Left cardiac atrium (tissue), 4 donors: ENCODE measurements around the gene ZNF319. TPM values are rescaled to one million over a fixed set of nuclear protein-coding genes. Genes with fewer than 3 reads are reported as not detected.

Source experiments
- ATAC-seq, 2 donors: fragments of 200-7000 bp; cut with Tn5 transposase; one replicate each; pipeline ENCODE4 v1.9.1; 2020; ENCODE audit warnings: mild to moderate bottlenecking in 2 of 2, moderate library complexity in 2 of 2
- DNase-seq: peaks from one replicate; pipeline ENCODE4 v3.0.0-alpha.2; 2020
- intact Hi-C, 2 donors: fragments of 100-400 bp; cut with DNase I; formaldehyde crosslinking; loops; one replicate each; pipeline versions ENCODE4 v1.14.1 to v1.15.1; 2022 to 2023
- total RNA-seq, 2 donors: library from RNA; stranded (reverse); fragmentation: NEBNext Ultra II Directional; extraction: Animal tissue kit (Norgen Biotek cat#: 25700); gene quantifications; one replicate each; pipeline ENCODE4 v1.2.1, GENCODE V29; 2021
- donor health status: DM: no; HTN: yes; CAD: no.
- donor health status: DM: no; HTN: yes; CAD: no; lungs with severe emphysema.
- donor health status: DM: yes; HTN: yes; CAD: no.
- donor health status: Dilated cardiomyopathy.

The ZNF319 gene
- total RNA-seq, 2 donors from 2014 or later: 5.9 to 8.1 TPM

- ATAC-seq (peak; percentile 1 to 4), DNase-seq (peak; percentile 47)
- intact Hi-C loops: no loop called here
Observed at GRCh38 chr16:58024486-58025350, 24.2 kb upstream of the ZNF319 start.

GRCh38 chr16:58022601-58023371, 22.3 kb upstream of the ZNF319 start:
- ATAC-seq (peak; percentile 38 to 47), DNase-seq (peak; percentile 87)
- intact Hi-C loops: no loop called here

GRCh38 chr16:58021661-58022551, 21.4 kb upstream of the ZNF319 start:
- ATAC-seq (no peak), DNase-seq (peak; percentile 17)
- intact Hi-C loops: loop anchor here (2.0 kb wide), 1 partner anchor 99 kb away; no protein-coding TSS in a partner anchor

GRCh38 chr16:58020628-58021521, 20.4 kb upstream of the ZNF319 start:
- ATAC-seq: no peak
- peak; percentile 59 for DNase-seq
- intact Hi-C loops: loop anchor here (2.0 kb wide), 1 partner anchor 100 kb away; no protein-coding TSS in a partner anchor

- ATAC-seq: no peak
- intact Hi-C loops: loop anchor here (2.0 kb wide), 1 partner anchor 101 kb away; no protein-coding TSS in a partner anchor
Observed at GRCh38 chr16:58019866-58020538, 19.5 kb upstream of the ZNF319 start.

DNA sequence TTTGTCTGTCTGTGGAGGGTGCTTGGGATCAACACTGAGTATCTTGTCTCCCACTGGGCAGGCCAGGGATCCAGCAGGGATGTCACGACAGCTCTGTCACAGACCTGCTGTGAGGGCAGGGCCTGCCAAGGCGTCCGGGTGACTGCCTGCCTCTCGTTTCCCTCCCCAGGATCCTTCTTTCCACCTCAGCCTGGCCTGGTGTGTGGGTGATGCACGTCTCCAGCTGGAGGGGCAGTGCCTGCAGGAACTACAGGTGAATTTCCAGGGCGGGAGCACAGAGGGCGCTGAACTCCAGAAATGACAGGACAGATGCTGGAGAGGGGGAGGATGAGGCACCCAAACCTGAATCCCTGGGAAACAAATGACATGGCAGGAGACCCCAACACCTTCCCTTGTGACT, 18.3 kb upstream of the ZNF319 start:
- DNase-seq: peak; percentile 4
- intact Hi-C loops: no loop called here
- no peak for ATAC-seq

More at GRCh38 chr16:58019866-58020538, 19.5 kb upstream of the ZNF319 start:
- DNase-seq: peak; percentile 6

GRCh38 chr16:58016840-58017446, 16.5 kb upstream of the ZNF319 start:
- intact Hi-C loops: no loop called here
- ATAC-seq (no peak), DNase-seq (no peak)

GRCh38 chr16:58013201-58013956, 12.9 kb upstream of the ZNF319 start:
- no peak for DNase-seq
- intact Hi-C loops: no loop called here
- no peak for ATAC-seq

- DNase-seq (peak; percentile 9), ATAC-seq (peak in 1 of 2 donors; percentile 53)
- intact Hi-C loops: no loop called here
Observed at GRCh38 chr16:58012481-58012880, 12.0 kb upstream of the ZNF319 start.

DNA sequence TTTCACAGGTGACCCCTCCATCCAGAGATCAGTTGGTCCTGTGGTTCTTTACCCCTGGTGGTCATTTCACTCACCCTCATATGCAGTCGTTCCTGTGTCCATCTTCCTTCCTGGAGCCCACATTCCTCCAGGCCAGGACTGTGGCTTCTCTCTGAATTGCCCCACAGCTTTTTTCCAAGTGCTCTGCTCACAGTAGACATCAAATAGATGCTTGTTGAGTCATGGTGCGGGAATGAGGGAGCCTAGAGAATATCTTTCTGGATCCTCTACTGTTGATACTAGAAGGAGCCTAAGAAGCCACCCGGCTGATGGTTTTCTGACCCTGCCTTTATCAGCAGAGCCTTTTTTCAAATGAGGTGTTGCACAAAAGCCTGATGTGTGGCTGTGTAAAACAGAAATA, 11.2 kb upstream of the ZNF319 start:
- DNase-seq: no peak
- intact Hi-C loops: no loop called here
- no peak for ATAC-seq

- ATAC-seq (no peak), DNase-seq (peak; percentile 3)
- intact Hi-C loops: no loop called here
Observed at GRCh38 chr16:58010886-58011285, 10.4 kb upstream of the ZNF319 start.

- DNase-seq (peak; percentile 14), ATAC-seq (peak; percentile 61 to 72)
- intact Hi-C loops: no loop called here
Observed at GRCh38 chr16:58009856-58010416, 9.5 kb upstream of the ZNF319 start.

DNA sequence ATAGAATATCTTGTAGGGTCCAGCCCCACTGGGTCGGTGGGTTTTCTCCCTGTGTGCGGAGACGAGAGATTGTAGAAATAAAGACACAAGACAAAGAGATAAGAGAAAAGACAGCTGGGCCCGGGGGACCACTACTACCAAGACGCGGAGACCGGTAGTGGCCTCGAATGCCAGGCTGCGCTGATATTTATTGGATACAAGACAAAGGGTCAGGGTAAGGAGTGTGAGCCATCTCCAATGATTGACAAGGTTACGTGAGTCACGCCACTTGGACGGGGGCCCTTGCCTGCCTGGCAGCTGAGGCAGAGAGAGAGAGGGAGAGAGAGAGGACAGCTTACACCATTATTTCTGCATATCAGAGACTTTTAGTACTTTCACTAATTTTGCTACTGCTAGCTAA, 4.3 kb upstream of the ZNF319 start:
- intact Hi-C loops: loop anchor here in 1 of 2 donors (5.0 kb wide), 1 partner anchor 247 kb away; no protein-coding TSS in a partner anchor
- peak in 1 of 2 donors; percentile 17 for ATAC-seq
- peak; percentile 64 for DNase-seq

- ATAC-seq (no peak), DNase-seq (no peak)
- intact Hi-C loops: loop anchor here in 1 of 2 donors (5.0 kb wide), 1 partner anchor 246 kb away; no protein-coding TSS in a partner anchor
Observed at GRCh38 chr16:58002936-58003335, 2.5 kb upstream of the ZNF319 start.

DNA sequence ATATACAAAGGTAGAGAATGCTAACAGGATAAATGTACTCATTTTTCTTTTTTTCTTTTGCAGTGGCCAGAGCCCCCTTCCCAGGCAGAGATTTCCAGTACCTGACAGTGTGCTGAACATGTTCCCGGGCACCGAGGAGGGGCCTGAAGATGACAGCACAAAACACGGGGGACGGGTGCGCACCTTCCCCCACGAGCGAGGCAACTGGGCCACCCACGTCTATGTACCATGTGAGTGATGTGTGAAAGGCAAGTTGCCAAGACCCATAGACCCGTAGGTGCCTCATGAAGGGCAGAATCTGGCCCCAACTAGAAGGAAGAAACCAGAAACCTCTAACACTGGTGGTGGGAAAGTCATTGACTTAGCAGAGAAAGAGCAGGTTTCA, 1.9 kb upstream of the ZNF319 start:
- intact Hi-C loops: loop anchor here in 1 of 2 donors (5.0 kb wide), 1 partner anchor 245 kb away; no protein-coding TSS in a partner anchor
- no peak for ATAC-seq
- no peak for DNase-seq
